K562 (cell line): ENCODE measurements around the gene CD40.

Experiments
- BHLHE40 ChIP-seq: IDR thresholded peaks from 2 replicates; pipeline ENCODE4 v1.6.1; 2011; ENCODE audit warnings: low read length, improper control_type of control experiment
- CTCF ChIP-seq, 3 experiments: IDR thresholded peaks in 2 of 3; conservative IDR thresholded peaks in 1 of 3; 2 replicates each; pipeline ENCODE4 v1.5.1; 2011 to 2012; ENCODE audit warnings: low read length in 3 of 3, mild to moderate bottlenecking in 3 of 3, control low read depth in 2 of 3, improper control_type of control experiment in 1 of 3, inconsistent platforms in 1 of 3, low read depth in 1 of 3, mixed read lengths in 1 of 3, moderate library complexity in 1 of 3; ENCODE audit not compliant: insufficient read depth in 2 of 3
- FOS ChIP-seq: IDR thresholded peaks from 3 replicates; pipeline ENCODE4 v1.6.1; 2011; ENCODE audit not compliant: insufficient read length; ENCODE audit errors: extremely low read depth
- GABPB1 ChIP-seq: sonication (generic); formaldehyde crosslinking; IDR thresholded peaks from 2 replicates; pipeline ENCODE4 v1.8.0; 2022; ENCODE audit warnings: mild to moderate bottlenecking, missing genetic modification reagents
- MAFF ChIP-seq: IDR thresholded peaks from 2 replicates; pipeline ENCODE4 v1.6.1; 2012; ENCODE audit warnings: low read length, improper control_type of control experiment
- MEF2A ChIP-seq: IDR thresholded peaks from 2 replicates; pipeline ENCODE4 v1.6.1; 2011; ENCODE audit warnings: low read depth, mild to moderate bottlenecking, low read length, moderate library complexity; ENCODE audit not compliant: control insufficient read depth
- RAD51 ChIP-seq: fragments of 450-650 bp; IDR thresholded peaks from 2 replicates; pipeline ENCODE4 v1.7.1; 2016; ENCODE audit warnings: low read depth, mild to moderate bottlenecking, borderline replicate concordance
- SMARCB1 ChIP-seq: IDR thresholded peaks from 2 replicates; pipeline ENCODE4 v1.6.1; 2011; ENCODE audit warnings: improper control_type of control experiment, low read depth; ENCODE audit not compliant: insufficient read length
- TF ChIP-seq, protein P1 (sequence below): fragments of 250-450 bp; sonication (Bioruptor Pico); IDR thresholded peaks from 2 replicates; pipeline ENCODE4 v1.8.0; 2021; ENCODE audit warnings: borderline replicate concordance, mild to moderate bottlenecking, moderate library complexity; ENCODE audit not compliant: poor library complexity, severe bottlenecking
- TF ChIP-seq, protein P2 (sequence below): fragments of 250-450 bp; sonication (Bioruptor Pico); IDR thresholded peaks from 2 replicates; pipeline ENCODE4 v1.5.0; 2020; ENCODE audit warnings: mild to moderate bottlenecking, borderline replicate concordance

DNA sequence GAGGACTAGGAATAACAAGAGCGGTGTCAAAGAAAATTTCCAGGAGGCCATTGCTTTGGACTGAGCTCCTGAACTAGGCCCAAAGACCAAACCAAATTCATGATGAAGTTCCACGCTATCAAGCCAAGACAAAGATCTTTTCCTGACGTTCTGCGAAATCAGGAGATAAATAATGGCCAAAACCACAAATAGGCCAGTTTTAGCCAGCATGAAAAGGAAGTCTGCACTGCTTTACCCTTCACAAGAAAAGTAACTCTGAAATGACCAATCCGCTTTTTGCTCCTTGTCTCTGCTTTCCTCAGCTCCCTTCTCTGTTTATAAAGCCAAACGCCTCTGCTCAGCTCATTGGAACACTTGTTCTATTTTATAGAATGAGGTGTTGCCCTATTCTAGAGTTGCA lies 35.0 kb upstream of the CD40 start:
- TF ChIP-seq BHLHE40 (no peak), CTCF (IDR thresholded peaks at IDR 0.05 in 2 of 3, conservative IDR thresholded peaks at IDR 0.05 in 1 of 3; ENCODE audit: insufficient read depth in 2 of 3, low read depth in 1 of 3, low read length in 3 of 3) (no peak), RAD51 (no peak), FOS (no peak), GABPB1 (no peak), MEF2A (no peak), MAFF (no peak), SMARCB1 (no peak)
- TF ChIP-seq, protein P1, sequence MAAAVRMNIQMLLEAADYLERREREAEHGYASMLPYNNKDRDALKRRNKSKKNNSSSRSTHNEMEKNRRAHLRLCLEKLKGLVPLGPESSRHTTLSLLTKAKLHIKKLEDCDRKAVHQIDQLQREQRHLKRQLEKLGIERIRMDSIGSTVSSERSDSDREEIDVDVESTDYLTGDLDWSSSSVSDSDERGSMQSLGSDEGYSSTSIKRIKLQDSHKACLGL (CRISPR knock-in tag), result no peak
- TF ChIP-seq, protein P2, sequence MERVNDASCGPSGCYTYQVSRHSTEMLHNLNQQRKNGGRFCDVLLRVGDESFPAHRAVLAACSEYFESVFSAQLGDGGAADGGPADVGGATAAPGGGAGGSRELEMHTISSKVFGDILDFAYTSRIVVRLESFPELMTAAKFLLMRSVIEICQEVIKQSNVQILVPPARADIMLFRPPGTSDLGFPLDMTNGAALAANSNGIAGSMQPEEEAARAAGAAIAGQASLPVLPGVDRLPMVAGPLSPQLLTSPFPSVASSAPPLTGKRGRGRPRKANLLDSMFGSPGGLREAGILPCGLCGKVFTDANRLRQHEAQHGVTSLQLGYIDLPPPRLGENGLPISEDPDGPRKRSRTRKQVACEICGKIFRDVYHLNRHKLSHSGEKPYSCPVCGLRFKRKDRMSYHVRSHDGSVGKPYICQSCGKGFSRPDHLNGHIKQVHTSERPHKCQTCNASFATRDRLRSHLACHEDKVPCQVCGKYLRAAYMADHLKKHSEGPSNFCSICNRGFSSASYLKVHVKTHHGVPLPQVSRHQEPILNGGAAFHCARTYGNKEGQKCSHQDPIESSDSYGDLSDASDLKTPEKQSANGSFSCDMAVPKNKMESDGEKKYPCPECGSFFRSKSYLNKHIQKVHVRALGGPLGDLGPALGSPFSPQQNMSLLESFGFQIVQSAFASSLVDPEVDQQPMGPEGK (CRISPR knock-in tag), result no peak
